ENCODE results near the gene NSMF.

Gene NSMF

DNA sequence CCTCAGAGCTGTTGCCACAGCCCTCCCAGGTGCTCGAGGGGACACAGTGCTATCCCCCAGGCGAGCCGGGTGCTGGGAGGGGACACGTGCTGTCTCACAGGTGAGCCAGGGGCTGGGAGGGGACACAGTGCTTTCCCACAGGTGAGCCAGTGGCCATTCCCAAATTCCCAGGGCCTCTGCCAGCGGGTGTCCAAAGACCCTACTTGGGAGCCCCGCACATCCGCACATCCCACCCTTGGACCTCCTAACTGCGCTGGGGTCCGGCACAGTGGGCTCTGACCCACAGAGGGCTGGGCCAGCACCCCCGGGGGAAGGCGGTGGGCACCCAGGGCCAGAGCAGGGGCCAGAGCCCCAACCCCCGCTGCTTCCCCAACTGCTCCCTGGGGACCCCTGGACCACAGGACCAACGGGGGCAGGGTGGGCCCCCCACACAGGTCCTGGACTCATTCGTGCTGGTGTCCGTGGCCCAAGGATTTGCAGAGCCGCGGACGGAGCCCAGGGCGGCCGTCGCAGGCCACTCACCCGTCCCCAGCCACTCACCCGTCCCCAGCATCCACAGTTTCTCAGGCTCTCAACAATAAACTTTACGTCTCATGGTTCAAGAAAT, 54.1 kb downstream of the NSMF start:
- peaks cover 22% of the 10 kb centered on the region for H3K9me3 Mint-ChIP-seq
- H3K27ac Mint-ChIP-seq, result no peak overlapping the region
- peaks cover 20% of the 10 kb centered on the region for H3K36me3 Mint-ChIP-seq (ENCODE audit: low read depth)
- no peak overlapping the region for H3K4me3 Mint-ChIP-seq
- H3K27me3 Mint-ChIP-seq (ENCODE audit: low read depth, poor library complexity), result peaks cover 8% of the 10 kb centered on the region
- no peak for DNase-seq
- peaks cover 25% of the 10 kb centered on the region for H3K4me1 Mint-ChIP-seq
- TF ChIP-seq, protein P1, sequence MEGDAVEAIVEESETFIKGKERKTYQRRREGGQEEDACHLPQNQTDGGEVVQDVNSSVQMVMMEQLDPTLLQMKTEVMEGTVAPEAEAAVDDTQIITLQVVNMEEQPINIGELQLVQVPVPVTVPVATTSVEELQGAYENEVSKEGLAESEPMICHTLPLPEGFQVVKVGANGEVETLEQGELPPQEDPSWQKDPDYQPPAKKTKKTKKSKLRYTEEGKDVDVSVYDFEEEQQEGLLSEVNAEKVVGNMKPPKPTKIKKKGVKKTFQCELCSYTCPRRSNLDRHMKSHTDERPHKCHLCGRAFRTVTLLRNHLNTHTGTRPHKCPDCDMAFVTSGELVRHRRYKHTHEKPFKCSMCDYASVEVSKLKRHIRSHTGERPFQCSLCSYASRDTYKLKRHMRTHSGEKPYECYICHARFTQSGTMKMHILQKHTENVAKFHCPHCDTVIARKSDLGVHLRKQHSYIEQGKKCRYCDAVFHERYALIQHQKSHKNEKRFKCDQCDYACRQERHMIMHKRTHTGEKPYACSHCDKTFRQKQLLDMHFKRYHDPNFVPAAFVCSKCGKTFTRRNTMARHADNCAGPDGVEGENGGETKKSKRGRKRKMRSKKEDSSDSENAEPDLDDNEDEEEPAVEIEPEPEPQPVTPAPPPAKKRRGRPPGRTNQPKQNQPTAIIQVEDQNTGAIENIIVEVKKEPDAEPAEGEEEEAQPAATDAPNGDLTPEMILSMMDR (IDR thresholded peaks at IDR 0.05), result no peak

DNA sequence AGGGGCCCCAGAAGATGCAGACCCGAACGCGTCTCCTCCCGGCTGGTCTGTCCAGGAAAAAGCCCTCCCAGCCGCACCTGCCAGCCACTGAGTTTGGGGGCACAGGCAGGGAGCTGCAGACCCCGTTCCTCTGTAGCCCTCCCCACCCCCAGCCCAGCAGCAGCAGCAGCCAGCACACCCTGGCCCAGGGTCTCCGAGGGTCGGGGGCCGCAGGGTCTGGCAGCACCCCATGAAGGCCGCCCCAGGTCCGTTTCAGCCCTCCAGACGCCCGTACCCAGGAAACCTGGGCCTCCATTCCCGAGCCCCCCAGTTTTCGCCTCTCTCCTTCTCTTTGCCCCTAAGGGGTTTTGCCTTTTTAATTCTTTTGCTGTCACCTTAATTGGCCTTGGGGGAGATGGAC, 55.9 kb downstream of the NSMF start:
- Mint-ChIP-seq H3K27me3 (ENCODE audit: low read depth, poor library complexity) (peaks cover 8% of the 10 kb centered on the region), H3K9me3 (peaks cover 37% of the 10 kb centered on the region), H3K36me3 (ENCODE audit: low read depth) (peaks cover 32% of the 10 kb centered on the region), H3K27ac (no peak overlapping the region), H3K4me3 (no peak overlapping the region), H3K4me1 (peaks cover 28% of the 10 kb centered on the region)
- TF ChIP-seq, protein P1 (IDR thresholded peaks at IDR 0.05), result no peak
- DNase-seq, result no peak

DNA sequence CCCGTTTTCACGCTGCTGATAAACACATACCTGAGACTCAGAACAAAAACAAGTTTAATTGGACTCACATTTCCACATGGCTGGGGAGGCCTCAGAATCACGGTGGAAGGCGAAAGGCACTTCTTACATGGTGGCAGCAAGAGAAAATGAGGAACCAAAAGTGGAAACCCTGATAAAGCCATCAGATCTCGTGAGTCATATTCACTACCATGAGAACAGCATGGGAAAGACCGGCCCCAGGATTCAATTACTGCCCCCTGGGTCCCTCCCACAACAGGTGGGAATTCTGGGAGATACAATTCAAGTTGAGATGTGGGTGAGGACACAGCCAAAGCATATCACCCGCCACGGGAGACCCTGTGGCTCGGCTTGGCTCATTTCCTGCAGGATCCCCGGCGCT, 56.4 kb downstream of the NSMF start:
- Mint-ChIP-seq H3K9me3 (peaks cover 42% of the 10 kb centered on the region), H3K36me3 (ENCODE audit: low read depth) (peaks cover 37% of the 10 kb centered on the region), H3K4me1 (peaks cover 24% of the 10 kb centered on the region), H3K4me3 (no peak overlapping the region), H3K27ac (no peak overlapping the region), H3K27me3 (ENCODE audit: low read depth, poor library complexity) (peaks cover 8% of the 10 kb centered on the region)
- DNase-seq, result no peak
- TF ChIP-seq, protein P1 (IDR thresholded peaks at IDR 0.05), result no peak

DNA sequence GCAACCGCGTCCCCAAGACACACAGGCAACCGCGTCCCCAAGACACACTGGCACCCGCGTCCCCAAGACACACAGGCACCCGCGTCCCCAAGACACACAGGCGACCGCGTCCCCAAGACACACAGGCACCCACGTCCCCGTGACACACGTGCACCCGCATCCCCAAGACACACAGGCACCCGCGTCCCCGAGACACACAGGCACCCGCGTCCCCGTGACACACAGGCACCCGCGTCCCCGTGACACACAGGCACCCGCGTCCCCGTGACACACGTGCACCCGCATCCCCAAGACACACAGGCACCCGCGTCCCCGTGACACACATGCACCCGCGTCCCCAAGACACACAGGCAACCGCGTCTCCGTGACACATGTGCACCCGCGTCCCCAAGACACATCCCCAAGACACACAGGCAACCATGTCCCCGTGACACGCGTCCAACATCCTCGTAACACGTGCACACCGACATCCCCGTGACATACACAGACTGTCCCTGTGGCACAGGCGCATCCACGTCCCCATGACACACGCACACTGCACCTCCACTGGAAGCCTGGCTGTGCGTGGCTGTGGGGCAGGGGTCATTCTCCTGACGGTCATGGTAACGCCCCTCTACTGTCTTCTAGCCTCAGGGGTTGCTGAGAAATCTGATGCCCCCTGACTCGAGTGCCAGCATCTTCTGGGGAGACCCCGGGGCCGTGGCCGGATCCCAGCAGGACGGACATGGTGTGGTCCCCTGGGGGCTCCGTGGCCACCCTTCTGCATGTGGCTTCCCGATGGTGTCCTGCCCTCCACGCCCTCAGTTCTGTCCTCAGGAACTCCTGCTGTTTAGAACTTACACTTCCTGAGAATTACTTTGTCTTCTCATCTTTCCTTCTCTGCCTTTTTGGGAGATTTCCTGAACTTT, 60.3 kb downstream of the NSMF start:
- H3K36me3 Mint-ChIP-seq (ENCODE audit: low read depth), result peaks cover 46% of the 10 kb centered on the region
- TF ChIP-seq, protein P1 (IDR thresholded peaks at IDR 0.05), result no peak
- peaks cover 20% of the 10 kb centered on the region for H3K4me1 Mint-ChIP-seq
- H3K27me3 Mint-ChIP-seq (ENCODE audit: low read depth, poor library complexity), result no peaks in the 10 kb centered on the region
- H3K9me3 Mint-ChIP-seq, result peaks cover 50% of the 10 kb centered on the region
- DNase-seq, result no peak
- H3K27ac Mint-ChIP-seq, result peak overlapping the region; percentile 44
- no peak overlapping the region for H3K4me3 Mint-ChIP-seq

DNA sequence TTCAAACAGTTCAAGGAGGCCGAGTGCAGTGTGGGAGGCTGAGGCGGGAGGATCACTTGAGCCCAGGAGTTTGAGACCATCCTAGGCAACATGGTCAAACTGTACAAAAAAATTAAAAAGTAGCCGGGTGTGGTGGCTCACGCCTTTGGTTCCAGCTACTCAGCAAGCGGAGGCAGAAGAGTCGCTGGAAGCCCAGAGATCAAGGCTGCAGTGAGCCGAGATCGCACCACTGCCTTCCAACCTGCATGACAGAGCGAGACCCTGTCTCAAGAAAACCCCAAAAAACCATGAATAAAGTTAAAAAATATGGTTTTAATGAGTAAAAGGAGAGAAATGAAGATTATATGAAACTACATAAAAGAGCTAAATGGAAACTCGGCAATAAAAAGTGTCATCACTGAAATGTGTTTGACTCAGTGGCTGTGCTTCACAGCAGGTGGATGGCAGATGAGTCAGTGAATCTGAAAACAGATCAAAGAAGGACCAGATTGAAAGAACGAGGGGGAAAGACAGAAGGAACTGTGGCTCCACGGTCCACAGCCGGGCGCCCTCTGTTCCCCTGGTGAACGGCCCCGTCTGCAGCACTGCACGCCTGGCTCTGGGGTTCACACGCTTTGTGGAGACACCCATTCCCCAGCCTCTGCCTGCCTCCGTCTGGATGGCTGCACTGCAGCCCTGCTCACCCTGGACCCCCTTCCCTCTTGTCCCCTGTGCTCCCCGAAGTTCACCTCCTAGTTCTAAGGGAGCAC, 61.3 kb downstream of the NSMF start:
- TF ChIP-seq, protein P1 (IDR thresholded peaks at IDR 0.05), result no peak
- peaks cover 19% of the 10 kb centered on the region for H3K4me1 Mint-ChIP-seq
- H3K36me3 Mint-ChIP-seq (ENCODE audit: low read depth), result peaks cover 46% of the 10 kb centered on the region
- H3K27me3 Mint-ChIP-seq (ENCODE audit: low read depth, poor library complexity), result no peaks in the 10 kb centered on the region
- peaks cover 50% of the 10 kb centered on the region for H3K9me3 Mint-ChIP-seq
- no peak overlapping the region for H3K4me3 Mint-ChIP-seq
- no peak for DNase-seq
- no peak overlapping the region for H3K27ac Mint-ChIP-seq
